ENCODE data around the gene SBNO1.

Gene SBNO1

GRCh38 chr12:123283461-123283860 is 81.2 kb downstream of the SBNO1 start:
- H3K36me3 Mint-ChIP-seq = no peaks in the 10 kb centered on the region
- peaks cover under 1% of the 10 kb centered on the region for H3K4me1 Mint-ChIP-seq
- no peak overlapping the region for H3K4me3 Mint-ChIP-seq
- no peaks in the 10 kb centered on the region for H3K9me3 Mint-ChIP-seq
- no peaks in the 10 kb centered on the region for H3K27me3 Mint-ChIP-seq
- CTCF ChIA-PET = no interaction called here
- no peak overlapping the region for H3K27ac Mint-ChIP-seq
- no peak for DNase-seq

GRCh38 chr12:123282111-123282510 is 82.5 kb downstream of the SBNO1 start:
- no peak for DNase-seq
- H3K27ac Mint-ChIP-seq = no peak overlapping the region
- H3K27me3 Mint-ChIP-seq = no peaks in the 10 kb centered on the region
- peaks cover 6% of the 10 kb centered on the region for H3K4me1 Mint-ChIP-seq
- H3K36me3 Mint-ChIP-seq = no peaks in the 10 kb centered on the region
- H3K9me3 Mint-ChIP-seq = no peaks in the 10 kb centered on the region
- no peak overlapping the region for H3K4me3 Mint-ChIP-seq
- CTCF ChIA-PET = interaction anchor here (0.6 to 1.1 kb wide), 2 partner anchors 127 to 300 kb away, joined by 3 to 4 read pairs; no protein-coding TSS in a partner anchor

GRCh38 chr12:123280971-123281370 is 83.7 kb downstream of the SBNO1 start:
- CTCF ChIA-PET = no interaction called here

GRCh38 chr12:123278101-123278627 is 86.5 kb downstream of the SBNO1 start:
- Mint-ChIP-seq H3K4me3 (no peak overlapping the region), H3K9me3 (no peaks in the 10 kb centered on the region), H3K27me3 (peaks cover 4% of the 10 kb centered on the region), H3K36me3 (no peaks in the 10 kb centered on the region), H3K27ac (peak overlapping the region; percentile 54), H3K4me1 (peaks cover 6% of the 10 kb centered on the region)
- no peak for DNase-seq
- CTCF ChIA-PET = interaction anchor here (0.6 to 1.2 kb wide), 5 partner anchors 8 to 712 kb away, joined by 3 to 10 read pairs (median 3); no protein-coding TSS in a partner anchor

More at GRCh38 chr12:123280971-123281370, 83.7 kb downstream of the SBNO1 start:
- no peaks in the 10 kb centered on the region for H3K9me3 Mint-ChIP-seq
- DNase-seq = no peak
- H3K27me3 Mint-ChIP-seq = no peaks in the 10 kb centered on the region
- H3K4me3 Mint-ChIP-seq = no peak overlapping the region
- no peak overlapping the region for H3K27ac Mint-ChIP-seq
- no peaks in the 10 kb centered on the region for H3K36me3 Mint-ChIP-seq
- H3K4me1 Mint-ChIP-seq = peaks cover 6% of the 10 kb centered on the region

DNA sequence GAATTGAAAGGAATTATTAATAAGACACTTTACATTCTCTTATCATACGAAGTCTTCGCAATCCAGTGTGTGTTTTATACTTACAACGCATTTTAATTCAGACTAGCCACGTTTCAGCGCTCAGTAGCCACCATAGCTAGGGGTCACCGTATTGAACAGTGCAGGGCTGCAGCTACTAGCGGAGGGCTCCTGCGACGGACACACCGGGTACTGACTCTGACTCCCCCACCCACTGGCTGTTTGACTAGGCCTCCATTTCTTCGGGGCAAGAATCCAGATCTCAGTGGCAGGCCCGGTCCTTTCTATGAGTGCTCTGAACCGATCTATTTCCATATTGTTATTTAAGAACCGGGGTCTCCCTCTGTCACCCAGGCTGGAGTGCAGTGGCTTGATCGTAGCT is 91.5 kb downstream of the SBNO1 start:
- peak overlapping the region; percentile 75 for H3K4me3 Mint-ChIP-seq
- CTCF ChIA-PET = no interaction called here

DNA sequence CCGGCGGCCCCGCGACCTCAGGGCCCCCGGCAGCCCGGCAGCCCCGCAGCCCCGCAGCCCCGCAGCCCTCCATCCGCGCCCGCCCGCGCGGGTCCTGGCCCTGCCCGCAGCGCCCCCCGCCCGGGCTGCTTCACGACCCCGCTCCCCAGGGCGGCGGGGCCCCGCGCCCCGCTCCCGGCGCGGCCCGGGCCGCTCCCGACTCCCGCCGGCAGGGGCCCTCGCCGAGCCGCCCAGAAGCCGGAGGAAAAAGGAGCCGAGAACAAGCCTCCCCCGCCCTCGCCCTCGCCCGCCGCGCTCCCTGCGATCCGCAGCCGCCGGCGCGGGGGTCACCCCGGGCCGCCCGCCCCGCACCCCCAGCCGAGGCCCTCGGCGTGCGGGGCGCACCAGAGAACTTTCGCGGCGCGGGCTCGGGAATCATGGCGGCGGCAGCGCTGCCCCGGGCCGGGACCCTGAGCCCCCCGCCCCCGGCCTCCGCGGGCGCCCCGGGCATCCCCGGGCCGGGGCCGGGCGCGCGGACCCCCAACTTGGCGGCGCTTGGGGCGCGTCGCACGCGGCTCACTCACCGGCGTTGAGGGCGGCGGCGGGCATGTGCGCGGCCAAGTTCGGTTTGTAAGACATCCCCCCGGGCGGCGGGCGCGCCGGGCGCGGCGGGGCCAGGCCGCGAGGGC is 93.5 kb downstream of the SBNO1 start:
- CTCF ChIA-PET = interaction anchor here (1.8 to 2.3 kb wide), 2 partner anchors 95 to 116 kb away, joined by 6 to 8 read pairs; no protein-coding TSS in a partner anchor
- peaks cover 23% of the 10 kb centered on the region for H3K27me3 Mint-ChIP-seq
- H3K4me3 Mint-ChIP-seq = no peak overlapping the region
- H3K4me1 Mint-ChIP-seq = peaks cover 34% of the 10 kb centered on the region
- H3K9me3 Mint-ChIP-seq = no peaks in the 10 kb centered on the region
- no peaks in the 10 kb centered on the region for H3K36me3 Mint-ChIP-seq
- DNase-seq = peak; percentile 84
- H3K27ac Mint-ChIP-seq = no peak overlapping the region

More for the DNA sequence above, 91.5 kb downstream of the SBNO1 start:
- H3K4me1 Mint-ChIP-seq = peaks cover 33% of the 10 kb centered on the region
- no peak for DNase-seq
- H3K27ac Mint-ChIP-seq = no peak overlapping the region
- no peaks in the 10 kb centered on the region for H3K9me3 Mint-ChIP-seq
- peaks cover 23% of the 10 kb centered on the region for H3K27me3 Mint-ChIP-seq
- no peaks in the 10 kb centered on the region for H3K36me3 Mint-ChIP-seq

GRCh38 chr12:123270214-123271000 is 94.2 kb downstream of the SBNO1 start:
- DNase-seq = peak; percentile 31
- peak overlapping the region; percentile 73 for H3K27ac Mint-ChIP-seq
- peaks cover 23% of the 10 kb centered on the region for H3K27me3 Mint-ChIP-seq

DNA sequence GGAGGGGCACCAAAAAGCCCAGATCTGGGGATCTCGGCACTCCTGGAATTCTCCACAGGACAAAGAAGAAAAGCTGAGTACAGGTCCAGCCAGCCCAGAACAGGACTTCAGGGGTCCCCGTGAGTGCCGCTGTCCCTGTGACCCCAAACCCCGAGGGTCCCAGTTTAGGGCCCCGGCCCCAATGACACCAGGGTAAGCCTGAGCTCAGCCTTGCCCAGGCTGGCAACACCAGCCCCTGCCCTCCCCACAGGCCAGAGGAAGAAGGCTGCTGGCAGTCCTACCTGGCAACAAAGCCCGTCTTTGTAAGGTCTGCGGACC is 94.8 kb downstream of the SBNO1 start:
- no peaks in the 10 kb centered on the region for H3K9me3 Mint-ChIP-seq
- no peaks in the 10 kb centered on the region for H3K36me3 Mint-ChIP-seq
- H3K4me1 Mint-ChIP-seq = peaks cover 34% of the 10 kb centered on the region
- H3K27me3 Mint-ChIP-seq = peaks cover 23% of the 10 kb centered on the region
- peak overlapping the region; percentile 81 for H3K27ac Mint-ChIP-seq
- DNase-seq = peak; percentile 31
- CTCF ChIA-PET = interaction anchor here (0.8 to 2.3 kb wide), 6 partner anchors 8 to 145 kb away, joined by 3 to 10 read pairs (median 6); no protein-coding TSS in a partner anchor
- H3K4me3 Mint-ChIP-seq = peak overlapping the region; percentile 79

More at GRCh38 chr12:123270214-123271000, 94.2 kb downstream of the SBNO1 start:
- peaks cover 34% of the 10 kb centered on the region for H3K4me1 Mint-ChIP-seq
- no peaks in the 10 kb centered on the region for H3K36me3 Mint-ChIP-seq
- CTCF ChIA-PET = interaction anchor here (1.0 to 2.3 kb wide), 5 partner anchors 8 to 145 kb away, joined by 3 to 10 read pairs (median 6); no protein-coding TSS in a partner anchor
- no peaks in the 10 kb centered on the region for H3K9me3 Mint-ChIP-seq
- H3K4me3 Mint-ChIP-seq = peak overlapping the region; percentile 79

DNA sequence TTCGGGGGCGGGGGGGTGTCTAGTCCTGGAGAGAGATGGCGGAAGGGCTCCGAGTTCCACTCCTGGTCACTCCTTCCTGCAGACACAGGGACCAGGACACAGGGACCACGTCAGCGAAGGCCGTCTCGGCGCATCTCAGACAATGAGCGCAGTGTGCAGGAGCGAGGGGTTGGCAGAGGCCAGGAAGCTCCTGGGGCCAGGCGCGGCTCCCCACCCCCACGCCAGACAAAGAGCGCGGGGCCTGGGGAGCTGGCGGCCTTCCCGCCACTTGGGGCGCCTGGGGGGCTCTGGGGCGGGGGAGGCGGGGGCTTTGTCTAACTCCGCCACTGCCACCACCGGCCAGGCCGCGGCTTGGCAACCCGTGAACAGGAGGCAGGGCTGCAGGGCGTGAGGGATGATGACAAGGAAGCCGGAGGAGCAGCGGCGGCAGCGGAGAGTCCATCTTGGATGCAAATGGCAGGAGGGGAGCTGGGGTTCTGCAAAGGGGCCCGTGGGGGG is 95.2 kb downstream of the SBNO1 start:
- Mint-ChIP-seq H3K27ac (peak overlapping the region; percentile 81), H3K36me3 (no peaks in the 10 kb centered on the region), H3K9me3 (no peaks in the 10 kb centered on the region), H3K27me3 (peaks cover 23% of the 10 kb centered on the region), H3K4me3 (peak overlapping the region; percentile 79), H3K4me1 (peaks cover 34% of the 10 kb centered on the region)
- peak; percentile 58 for DNase-seq
- CTCF ChIA-PET = interaction anchor here (0.8 to 2.3 kb wide), 7 partner anchors 9 to 333 kb away, joined by 3 to 10 read pairs (median 5); no protein-coding TSS in a partner anchor

DNA sequence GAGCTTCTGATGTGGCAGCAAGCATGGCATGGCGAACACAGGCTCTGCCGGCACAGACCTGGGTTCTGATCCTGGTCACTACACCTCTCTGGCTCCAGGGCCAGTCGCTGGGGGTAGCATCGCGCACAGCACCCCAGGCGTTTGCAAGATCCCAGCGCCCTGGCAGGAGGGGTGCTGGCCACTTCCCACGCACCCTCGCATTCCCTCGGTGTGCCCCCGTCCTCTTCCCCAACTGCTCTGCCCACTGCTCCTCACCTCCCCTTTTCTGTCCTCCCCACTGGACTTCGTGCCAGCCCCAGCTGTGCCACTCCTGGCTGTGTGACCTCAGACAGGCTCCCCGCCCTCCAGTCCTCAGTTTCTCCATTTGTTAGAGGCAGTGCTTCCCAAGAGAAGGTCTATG is 95.8 kb downstream of the SBNO1 start:
- Mint-ChIP-seq H3K4me3 (peak overlapping the region; percentile 41), H3K9me3 (no peaks in the 10 kb centered on the region), H3K27ac (peak overlapping the region; percentile 60), H3K27me3 (peaks cover 19% of the 10 kb centered on the region), H3K36me3 (no peaks in the 10 kb centered on the region), H3K4me1 (peaks cover 34% of the 10 kb centered on the region)
- DNase-seq = peak; percentile 16
- CTCF ChIA-PET = interaction anchor here (0.8 to 2.3 kb wide), 5 partner anchors 13 to 334 kb away, joined by 3 to 6 read pairs (median 3); no protein-coding TSS in a partner anchor

- Mint-ChIP-seq H3K27me3 (peaks cover 19% of the 10 kb centered on the region), H3K4me3 (peak overlapping the region; percentile 31), H3K27ac (peak overlapping the region; percentile 37), H3K4me1 (peaks cover 34% of the 10 kb centered on the region), H3K9me3 (no peaks in the 10 kb centered on the region), H3K36me3 (no peaks in the 10 kb centered on the region)
- CTCF ChIA-PET = interaction anchor here (0.6 to 1.6 kb wide), 6 partner anchors 13 to 334 kb away, joined by 3 to 7 read pairs (median 3); no protein-coding TSS in a partner anchor
- peak; percentile 23 for DNase-seq
These were observed 96.4 kb downstream of the SBNO1 start for GRCh38 chr12:123267991-123268843.

DNA sequence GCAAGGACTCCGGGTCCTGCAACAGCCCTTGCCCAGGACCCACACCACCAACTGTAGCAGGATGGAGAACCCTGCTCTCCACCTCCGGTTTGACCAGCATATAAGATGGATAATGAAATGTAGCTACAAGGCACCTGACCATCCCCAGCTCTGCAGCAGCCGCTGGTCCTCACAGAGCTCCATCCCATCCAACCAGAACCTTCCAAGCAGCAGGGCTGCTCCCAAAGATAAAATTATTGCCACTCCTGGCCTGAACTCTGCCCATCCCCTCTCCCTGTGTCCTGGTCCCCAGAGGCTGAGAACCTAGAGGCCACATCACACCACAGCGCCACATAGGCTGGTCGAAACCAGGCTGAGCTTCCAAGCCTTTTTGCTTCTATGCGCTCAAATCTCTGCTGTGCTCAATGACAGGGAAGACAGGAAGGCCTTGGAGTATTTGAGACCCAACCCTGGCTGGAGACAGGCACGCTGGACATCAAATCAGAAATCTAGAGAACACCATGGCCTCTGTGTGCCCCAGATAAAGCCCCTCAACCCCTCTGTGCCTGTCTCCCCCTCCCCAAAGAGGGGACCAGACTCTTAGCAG is 97.2 kb downstream of the SBNO1 start:
- peaks cover 31% of the 10 kb centered on the region for H3K4me1 Mint-ChIP-seq
- peaks cover 19% of the 10 kb centered on the region for H3K27me3 Mint-ChIP-seq
- peak overlapping the region; percentile 5 for H3K27ac Mint-ChIP-seq
- H3K4me3 Mint-ChIP-seq = no peak overlapping the region
- H3K36me3 Mint-ChIP-seq = peaks cover 3% of the 10 kb centered on the region
- no peak for DNase-seq
- H3K9me3 Mint-ChIP-seq = no peaks in the 10 kb centered on the region
- CTCF ChIA-PET = interaction anchor here (0.6 to 1.6 kb wide), 5 partner anchors 10 to 315 kb away, joined by 3 to 7 read pairs (median 3); no protein-coding TSS in a partner anchor
